Hypothalamus (tissue), 51 donors: ENCODE measurements around the gene FBXW5.

Experiments used
- DNase-seq, 51 donors: peaks; one replicate each; lab custom pipeline; 2025; lab: John Stamatoyannopoulos, UW

FBXW5 gene

DNA sequence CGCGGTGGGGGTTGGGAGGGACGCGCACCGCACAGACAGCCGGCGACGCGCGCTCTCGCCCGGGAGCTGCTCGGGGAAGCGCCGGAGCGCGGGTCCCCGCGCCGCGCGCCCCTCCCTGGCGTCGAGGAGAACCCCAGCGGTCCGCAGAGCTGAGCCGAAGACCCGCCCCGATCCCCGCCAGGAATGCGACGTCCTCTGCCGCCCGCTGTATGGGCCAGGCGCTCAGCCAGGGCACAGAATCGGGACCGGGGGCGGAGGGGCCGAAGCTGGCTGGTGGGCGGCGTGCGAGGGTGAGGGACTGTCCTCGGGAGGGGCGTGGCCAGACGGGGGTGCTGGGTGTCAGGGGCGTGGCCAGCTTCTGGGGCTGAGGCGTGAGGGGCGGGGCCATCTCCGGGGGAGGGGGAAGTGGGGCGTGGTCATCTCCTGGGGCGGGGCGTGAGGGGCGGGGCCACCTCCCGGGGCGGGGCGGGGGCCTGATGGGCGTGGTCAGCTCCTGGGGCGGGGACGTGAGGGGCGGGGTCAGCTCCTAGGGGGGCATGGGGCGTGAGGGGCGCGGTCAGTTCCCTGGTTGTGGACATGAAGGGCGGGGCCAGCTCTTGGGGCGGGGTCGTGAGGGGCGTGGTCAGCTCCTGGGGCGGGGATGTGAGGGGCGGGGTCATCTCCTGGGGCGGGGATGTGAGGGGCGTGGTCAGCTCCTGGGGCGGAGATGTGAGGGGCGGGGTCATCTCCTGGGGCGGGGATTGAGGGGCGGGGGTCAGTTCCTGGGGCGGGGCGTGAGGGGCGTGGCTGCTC lies 33.7 kb upstream of the FBXW5 start:
- peak in 50 of 51 donors; percentile 44 to 99 (median 89) for DNase-seq

- peak in 3 of 51 donors; percentile 53 to 68 (median 56) for DNase-seq
Measured at GRCh38 chr9:136977649-136978072, 33.1 kb upstream of the FBXW5 start.

DNA sequence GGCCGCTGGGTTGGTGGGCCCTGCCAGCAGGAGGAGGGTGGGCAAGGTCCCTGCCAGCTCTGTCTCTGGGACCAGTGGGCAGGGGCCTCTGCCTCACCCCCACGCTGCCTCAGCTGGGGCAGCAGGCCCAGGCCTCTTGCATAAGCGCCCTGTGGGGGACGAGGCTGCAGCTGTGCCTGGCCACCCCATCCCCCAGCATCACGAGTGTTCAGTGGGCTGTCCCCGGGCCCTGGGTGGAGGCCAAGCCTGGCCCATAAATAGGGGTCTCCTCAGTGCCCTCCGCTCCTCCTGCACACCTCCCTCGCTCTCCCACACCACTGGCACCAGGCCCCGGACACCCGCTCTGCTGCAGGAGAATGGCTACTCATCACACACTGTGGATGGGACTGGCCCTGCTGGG lies 32.7 kb upstream of the FBXW5 start, which contains the start of gene PTGDS:
PTGDS (plus strand) TSS at position 282 of the 400 bp plus-strand sequence; CDS start at position 357, 75 bp downstream.
- DNase-seq, result peak; percentile 70 to 98 (median 93)

GRCh38 chr9:136975644-136976043 lies 31.1 kb upstream of the FBXW5 start:
- peak in 44 of 51 donors; percentile 30 to 89 (median 70) for DNase-seq

DNA sequence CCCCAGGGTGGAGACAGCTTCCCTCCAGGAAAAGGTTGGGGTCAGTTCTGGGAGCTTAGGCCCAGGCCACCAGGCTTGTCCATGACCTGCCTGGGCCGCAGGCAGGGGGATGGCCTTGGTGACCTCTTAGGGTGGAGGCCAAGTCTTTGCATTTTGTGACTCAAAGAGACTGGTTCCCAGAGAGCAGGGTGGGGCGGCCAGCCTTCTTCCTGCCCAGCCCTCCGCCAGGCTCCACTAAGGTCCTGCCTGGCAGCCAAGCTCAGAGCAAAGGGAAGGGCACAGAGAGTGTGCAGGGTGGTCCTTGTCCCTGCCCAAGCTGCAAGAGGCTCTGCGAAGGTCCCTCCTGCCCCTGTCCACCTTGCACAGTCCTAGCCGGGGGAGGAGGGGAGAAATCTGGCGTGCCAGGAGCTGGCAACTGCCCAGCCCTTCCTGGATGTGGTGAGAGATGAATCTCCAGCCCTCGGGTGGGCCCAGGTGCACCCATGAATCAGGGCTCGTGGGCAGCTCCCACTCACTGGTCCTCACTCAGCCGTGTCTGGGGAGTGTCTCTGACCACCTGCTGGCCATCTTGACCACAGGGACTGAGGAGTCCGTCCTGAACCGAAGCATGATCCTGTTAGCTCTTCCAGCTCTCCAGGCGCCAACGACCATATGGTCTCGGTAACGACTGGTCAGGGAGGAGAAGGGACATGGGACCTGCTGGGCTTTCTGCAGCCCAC lies 30.4 kb upstream of the FBXW5 start:
- no peak for DNase-seq

GRCh38 chr9:136973618-136974617 lies 29.4 kb upstream of the FBXW5 start:
- DNase-seq, result no peak

DNA sequence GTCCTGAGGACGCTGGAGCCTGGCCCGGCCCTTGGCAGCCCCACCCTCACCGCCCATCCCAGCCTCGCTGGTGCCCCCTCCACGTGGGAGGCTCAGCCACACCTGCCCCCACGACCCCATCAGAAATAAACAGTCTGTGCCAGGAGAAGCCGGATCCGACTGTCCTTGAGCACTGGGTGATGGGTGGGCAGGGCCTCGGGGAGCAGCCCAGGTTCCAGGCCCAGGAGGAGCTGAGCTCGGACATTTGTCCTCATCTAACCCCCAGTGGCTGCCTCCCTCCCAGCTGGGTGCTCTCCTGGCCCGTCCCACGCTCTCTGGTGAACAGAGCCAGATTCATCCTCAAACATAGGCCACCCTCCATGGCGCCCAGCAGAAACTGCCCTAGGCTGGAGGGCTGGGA lies 28.2 kb upstream of the FBXW5 start:
- DNase-seq, result no peak

DNA sequence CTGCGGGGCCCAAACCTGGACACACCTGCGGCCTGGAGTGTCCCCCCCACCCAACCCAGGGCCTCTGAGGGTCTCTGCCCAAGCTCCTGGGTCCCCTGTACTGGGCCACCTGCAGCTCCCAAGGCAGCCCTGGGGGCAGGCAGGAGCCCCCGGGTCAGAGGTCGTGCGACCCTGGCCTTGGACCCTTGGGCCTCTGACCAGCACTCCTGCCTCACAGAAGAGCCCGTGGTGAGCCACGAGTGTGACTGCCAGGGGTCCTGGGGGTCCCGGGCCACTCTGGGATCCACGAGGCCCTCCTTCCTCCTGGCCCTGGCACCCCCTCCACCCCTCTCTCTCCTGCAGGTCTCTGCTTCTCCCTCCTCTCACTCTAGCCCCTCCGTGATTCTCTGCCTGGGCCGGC lies 27.8 kb upstream of the FBXW5 start:
- DNase-seq, result no peak

DNA sequence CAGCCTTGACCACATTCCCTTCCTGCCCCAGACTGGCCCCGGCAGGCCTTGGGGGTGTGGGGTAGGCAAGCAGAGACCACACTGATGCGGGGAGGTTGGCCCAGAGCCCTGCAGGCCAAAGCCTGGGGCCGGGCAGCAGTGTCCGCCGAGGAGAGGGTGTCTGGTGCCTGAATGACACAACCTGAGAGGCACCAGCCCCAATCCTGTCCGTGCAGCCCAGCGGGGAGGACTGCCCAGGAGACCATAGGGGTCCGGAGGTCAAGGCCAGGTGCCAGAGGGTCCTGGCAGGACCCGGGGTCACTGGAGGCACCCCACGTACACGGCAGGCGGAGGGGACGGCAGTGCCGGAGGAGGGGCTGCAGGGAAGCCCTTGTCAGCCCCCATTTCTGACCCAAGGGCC lies 27.2 kb upstream of the FBXW5 start:
- no peak for DNase-seq

DNA sequence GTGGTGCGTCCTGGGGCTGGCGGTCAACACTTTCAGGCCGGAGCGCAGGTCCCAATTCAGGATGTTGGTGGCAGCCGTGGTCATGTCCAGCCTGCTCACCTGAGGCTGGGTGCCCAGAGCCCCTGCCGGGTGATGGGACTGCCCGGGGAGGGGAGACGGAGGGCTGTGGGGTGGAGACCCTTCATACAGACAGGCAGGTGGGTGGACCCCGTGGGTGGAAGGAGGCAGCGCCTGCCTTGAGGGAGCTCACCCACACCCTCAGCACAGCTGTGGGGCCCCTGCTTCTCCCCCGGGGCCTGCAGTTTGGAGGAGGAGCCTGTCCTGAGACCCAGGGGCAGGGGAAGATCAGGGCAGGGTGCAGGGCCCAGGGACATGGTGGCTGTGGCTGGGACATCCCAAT lies 25.8 kb upstream of the FBXW5 start:
- no peak for DNase-seq

- DNase-seq, result no peak
Measured at GRCh38 chr9:136969774-136970173, 25.2 kb upstream of the FBXW5 start.

DNA sequence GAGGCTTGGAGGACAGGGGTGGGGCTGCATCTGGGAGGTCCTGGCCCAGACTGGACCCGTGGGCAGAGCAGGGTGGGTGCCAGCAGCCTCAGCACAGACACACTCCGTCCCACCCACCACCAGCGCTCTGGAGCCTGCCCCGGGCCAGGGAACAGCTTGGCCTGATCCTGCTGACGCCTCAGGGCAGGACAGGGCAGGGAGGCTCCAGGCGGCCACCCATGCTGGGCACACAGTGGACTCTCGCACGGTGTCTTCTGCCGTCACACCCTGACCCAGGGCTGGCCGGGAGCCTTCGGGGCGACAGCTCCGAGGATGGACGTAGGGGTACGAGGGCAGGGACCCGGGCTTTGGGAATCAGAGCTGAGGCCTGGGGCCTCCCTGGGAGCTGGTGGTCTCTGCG lies 24.6 kb upstream of the FBXW5 start:
- DNase-seq, result peak in 2 of 51 donors; percentile 29 to 46

GRCh38 chr9:136968333-136969127 lies 24.0 kb upstream of the FBXW5 start:
- DNase-seq, result no peak

DNA sequence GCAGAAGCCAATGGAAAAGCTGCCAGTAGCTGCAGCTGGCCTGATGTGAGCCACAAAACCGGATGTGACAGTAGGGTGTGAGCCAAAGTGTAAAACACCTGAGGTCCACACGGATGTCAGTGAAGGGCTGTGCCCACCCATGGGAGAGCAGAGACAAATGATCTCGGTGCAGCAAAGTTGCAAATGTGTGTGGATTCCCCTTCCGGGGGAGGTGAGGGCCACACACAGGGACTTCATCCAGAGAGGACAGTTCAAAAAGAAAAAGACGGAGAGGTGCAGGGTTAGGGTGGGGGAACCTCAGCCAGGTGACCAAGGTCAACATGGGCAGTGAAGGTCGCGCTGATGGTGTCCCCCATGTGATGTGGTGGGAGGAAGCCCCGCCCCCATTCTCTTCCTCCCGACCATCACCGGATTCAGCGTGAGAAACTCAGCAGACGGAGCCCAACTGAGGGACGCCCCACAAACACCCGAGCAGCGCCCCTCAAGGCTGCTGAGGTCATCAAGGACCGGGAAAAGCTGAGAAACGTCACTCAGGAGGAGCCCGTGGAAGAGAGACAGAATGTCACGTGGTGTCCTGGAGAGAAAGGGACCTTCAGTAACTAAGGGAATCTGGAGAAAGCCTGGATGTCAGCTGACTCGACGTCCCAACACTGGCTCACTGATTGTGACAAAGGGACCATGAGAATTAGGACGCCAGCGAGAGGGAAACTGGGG lies 21.4 kb upstream of the FBXW5 start:
- peak in 41 of 51 donors; percentile 19 to 90 (median 73) for DNase-seq

DNA sequence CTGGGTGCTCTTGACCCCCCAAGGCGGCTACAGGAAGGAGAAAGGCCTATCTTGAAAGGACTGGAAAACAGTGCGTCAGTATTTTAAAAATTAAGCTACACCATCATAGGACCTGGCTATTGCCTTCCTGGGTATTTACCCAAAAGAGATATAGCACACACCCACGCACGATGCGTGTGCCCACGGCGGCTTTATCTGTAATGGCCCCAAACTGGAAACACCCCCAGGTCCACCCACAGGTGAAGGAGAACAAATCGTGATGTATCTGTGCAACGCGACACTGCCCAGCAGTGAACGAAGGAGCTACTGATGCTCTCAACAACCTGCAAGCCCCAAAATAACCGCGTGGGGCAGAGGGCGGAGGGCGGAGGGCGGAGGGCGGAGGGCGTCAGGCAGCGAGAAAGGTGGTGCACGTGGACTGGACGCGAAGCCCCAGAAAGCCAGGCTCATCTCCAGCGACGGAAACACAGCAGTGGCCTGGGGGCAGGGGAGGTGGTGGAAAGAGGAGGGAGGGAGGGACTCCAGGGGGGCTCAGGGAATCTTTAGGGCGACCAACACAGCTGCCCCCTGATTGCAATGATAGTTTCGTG lies 20.4 kb upstream of the FBXW5 start:
- DNase-seq, result no peak

GRCh38 chr9:136964171-136964689 lies 19.7 kb upstream of the FBXW5 start:
- no peak for DNase-seq

DNA sequence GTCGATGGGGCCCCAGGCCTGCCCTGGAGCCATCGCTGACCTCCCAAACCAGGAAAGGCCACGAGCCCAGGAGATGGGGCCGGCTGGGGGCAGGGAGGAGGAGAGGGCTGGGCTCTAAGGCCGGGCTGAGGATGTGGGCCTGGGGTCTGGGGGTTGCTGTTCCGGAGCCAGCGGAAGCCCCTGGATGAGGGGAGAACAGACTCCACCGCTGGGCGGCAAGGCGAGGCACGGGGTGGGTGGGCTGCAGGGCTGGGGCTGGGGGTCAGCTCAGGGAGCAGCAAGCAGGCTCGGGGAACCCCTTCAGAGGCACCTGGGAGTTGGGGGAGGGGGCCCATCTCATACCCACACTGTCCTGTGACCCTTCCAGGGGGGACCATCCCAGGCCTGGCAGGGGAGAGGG lies 19.2 kb upstream of the FBXW5 start:
- DNase-seq, result no peak

GRCh38 chr9:136963341-136963740 lies 18.8 kb upstream of the FBXW5 start:
- peak in 8 of 51 donors; percentile 29 to 66 (median 38) for DNase-seq
